Right forelimb (tissue), 1 donor: ENCODE measurements around the gene PPP2CA.
"Not testable (repeated sequence)": the region's sequence is repeated elsewhere in the genome, so short reads cannot be mapped to it uniquely, and the experiment has no call there.

Source experiments
- DNase-seq: peaks from one replicate; pipeline ENCODE4 v3.0.0-alpha.2; 2018

Gene PPP2CA

DNA sequence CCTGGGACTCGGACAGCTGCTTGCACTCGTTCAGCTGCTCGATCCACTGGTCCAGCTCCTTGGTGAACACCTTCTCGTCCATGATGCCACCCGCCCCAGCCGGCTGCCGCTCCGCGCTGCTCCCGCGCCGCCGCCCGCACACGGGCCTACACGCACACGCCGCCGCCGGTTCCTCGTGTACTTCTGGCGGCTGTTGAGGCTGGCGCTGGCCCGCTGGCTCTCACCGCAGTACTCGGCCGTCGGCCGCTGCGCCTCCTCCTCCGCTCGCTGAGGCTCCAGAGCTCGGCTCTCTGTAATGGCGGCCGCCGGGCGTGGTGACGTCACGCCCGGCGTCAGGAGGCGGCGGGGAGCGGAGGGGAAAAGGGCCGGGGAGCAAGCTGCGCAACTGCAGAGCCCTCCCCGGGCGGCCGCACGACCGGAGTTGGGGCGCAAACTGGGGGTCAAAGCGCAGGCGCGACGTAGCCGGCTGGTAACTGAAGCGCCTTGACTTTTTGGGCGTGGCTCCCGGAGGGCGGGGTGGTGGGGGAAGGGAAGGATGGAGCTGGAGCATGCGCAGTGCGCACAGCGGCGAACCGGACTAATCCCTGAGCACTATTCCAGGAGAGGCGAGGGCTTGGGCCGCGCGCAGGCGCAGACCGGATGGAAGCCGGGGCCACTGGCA, at the start of gene PPP2CA:
Gene PPP2CA, minus strand, starts transcription at position 294 of the 661 bp plus-strand sequence. Its CDS starts 212 bp downstream, at position 82.
- peak; percentile 100 for DNase-seq

GRCh38 chr5:134273642-134274395, 47.9 kb upstream of the PPP2CA start:
- no peak for DNase-seq

DNA sequence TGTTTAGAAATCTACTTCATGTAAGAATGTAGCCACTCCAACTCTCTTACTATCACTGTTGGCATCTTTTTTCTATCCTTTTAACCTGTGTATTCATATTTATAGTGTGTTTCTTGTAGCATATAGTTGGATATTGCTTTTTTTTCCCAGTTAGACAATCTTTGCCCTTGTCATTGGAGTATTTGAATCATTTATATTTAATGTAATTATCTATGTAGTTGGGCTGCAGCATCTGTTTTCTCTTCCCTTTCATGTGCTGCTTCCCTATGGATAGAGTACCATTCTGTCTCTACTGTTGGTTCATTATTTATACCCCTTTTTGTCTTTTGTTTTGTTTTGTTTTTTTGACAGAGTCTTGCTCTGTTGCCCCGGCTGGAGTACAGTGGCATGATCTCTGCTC, 45.2 kb upstream of the PPP2CA start:
- DNase-seq = no peak

DNA sequence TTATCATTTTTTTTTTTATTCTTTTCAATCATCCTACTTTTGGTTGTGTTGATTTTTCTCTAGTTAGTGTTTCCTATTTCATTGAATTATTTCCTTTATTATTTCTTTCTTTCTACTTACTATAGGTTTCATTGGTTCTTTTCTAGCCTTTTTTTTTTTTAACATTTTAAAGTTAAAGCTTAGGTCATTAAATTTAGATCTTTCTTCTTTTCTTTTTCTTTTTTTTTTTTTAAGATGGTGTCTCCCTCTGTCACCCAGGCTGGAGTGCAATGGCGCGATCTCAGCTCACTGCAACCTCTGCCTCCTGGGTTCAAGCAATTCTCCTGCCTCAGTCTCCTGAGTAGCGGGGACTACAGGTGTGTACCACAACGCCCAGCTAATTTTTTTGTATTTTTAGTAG, 43.0 kb upstream of the PPP2CA start:
- no peak for DNase-seq

GRCh38 chr5:134268019-134268601, 42.2 kb upstream of the PPP2CA start:
- no peak for DNase-seq

- DNase-seq = no peak
Measured at GRCh38 chr5:134267366-134268018, 41.6 kb upstream of the PPP2CA start.

DNA sequence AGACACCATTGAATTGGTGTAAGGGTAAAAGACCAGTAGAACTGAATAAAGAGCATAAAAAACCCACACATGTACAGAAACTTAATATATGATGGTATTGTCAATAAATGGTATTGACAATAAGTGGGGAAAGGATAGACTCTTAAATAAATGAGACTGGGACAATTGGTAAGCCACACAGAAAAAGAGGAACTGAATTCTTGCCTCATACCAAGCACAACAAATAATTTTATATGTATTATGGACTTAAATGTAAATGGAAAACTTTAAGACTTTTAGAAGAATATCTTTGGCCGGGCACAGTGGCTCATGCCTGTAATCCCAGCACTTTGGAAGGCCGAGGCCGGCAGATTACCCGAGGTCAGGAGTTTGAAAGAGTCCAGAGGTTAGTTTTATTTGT, 37.9 kb upstream of the PPP2CA start:
- no peak for DNase-seq

DNA sequence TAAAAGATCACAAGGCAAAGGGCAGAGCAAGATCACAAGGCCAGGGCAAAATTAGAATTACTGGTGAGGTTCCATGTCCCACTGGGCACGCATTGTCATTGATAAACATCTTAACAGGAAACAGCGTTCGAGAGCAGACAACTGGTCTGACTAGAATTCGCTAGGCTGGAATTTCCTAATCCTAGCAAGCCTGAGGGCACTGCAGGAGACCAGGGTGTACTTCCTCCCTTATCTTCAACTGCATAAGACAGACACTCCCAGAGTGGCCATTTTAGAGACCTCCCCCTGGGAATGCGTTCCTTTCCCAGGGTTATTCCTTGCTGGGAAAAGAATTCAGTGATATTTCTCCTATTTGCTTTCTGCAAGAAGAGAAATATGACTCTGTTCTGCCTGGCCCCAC, 36.8 kb upstream of the PPP2CA start:
- DNase-seq = not testable (repeated sequence)

DNA sequence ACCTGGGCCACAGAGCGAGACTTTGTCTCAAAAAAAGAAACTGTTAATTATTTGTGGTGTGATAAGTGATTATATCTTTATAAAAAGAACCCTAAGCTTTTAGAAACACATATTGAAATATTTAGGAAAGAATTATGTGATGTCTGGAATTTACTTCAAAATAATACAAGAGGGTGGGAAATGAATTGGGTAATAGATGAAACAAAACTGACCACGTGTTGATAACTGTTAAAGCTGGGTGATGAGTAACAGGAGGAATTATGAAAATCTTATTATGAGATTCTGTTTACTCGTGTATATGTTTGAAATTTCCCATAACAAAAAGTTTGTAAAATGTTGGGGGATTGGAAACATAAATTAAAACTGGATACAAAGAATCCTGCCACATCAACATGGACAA, 33.0 kb upstream of the PPP2CA start:
- no peak for DNase-seq

- no peak for DNase-seq
Measured at GRCh38 chr5:134257176-134257575, 31.3 kb upstream of the PPP2CA start.

DNA sequence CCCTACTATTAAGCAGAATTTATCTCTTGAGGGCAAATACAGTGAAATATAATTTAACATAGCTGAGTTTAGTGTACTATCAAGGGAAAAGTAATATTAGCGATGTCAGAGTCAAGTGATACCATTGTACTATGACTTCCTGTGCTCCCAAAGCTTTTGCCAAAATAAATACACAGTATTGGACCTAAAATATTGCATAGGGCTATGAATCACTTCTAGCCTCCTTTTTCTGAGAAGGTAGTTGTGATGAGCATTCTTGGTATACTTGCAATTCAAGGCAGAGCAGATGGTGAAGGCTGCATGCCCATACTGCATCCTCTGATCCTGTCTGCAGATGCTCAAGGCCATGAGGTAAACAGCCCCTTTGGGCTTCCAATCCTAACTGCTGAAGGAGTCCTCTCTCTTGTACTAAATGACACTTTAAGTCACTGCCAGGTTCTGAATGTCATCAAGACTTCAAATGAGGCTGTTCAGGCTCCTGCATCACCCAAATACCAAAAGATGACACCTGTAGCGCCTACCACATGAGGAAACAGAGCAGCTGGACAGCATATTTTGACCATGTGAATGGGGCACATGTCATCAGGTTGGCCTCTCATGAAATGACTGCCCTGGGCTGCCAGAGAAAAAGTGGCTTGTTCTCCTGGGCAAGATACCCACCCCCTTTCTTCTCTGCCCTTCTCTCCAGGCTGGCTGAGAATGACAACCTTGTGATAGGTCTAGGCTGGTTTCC, 29.7 kb upstream of the PPP2CA start:
- no peak for DNase-seq

DNA sequence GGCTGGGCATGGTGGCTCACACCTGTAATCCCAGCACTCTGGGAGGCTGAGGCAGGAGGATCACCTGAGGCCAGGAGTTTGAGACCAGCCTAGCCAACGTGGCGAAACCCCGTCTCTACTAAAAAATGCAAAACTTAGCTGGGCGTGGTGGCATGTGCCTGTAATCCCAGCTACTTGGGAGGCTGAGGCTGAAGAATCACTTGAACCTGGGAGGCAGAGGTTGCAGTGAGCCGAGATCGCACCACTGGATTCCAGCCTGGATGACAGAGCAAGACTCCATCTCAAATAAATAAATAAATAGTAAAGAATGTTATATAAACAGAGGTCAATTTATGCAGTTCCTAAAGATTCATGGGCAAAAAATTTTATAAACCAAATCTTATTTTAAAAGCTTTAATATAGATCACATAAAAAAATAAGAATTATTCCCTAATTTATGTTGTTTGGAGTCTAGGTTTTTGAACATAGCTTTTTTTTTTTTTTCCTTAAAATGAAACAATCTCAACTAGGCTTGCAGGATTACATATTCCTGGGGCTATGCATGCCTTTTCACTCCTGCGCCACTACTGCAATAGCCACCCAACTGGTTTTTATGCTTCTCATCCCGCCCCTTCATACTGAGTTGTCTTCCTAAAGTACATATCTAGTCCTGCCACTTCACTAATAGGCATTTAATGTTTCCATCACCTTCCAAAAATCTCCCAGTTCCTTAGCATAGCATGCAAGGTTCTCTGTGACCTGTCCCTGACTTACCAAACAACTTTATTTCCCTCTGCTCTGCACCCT, 27.7 kb upstream of the PPP2CA start:
- DNase-seq = not testable (repeated sequence)

GRCh38 chr5:134252671-134253070, 26.8 kb upstream of the PPP2CA start:
- no peak for DNase-seq

DNA sequence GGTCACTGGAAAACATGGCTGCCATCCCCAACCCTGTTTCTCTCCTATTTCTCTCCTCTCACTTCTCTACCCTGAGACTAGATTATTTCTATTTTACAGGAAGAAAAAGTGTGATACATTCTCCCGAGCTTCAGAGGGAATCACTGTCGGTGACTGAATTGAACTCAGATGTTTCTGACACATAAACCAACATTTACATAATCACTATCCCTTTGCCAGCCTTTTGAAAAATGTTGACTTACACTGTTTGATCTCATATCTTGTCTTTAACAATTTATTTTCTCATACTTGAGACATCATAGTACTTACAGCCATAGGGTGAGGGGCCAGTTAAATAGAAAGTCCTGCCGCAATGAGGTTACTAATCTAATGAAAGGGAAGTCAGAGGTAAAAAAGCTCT, 25.1 kb upstream of the PPP2CA start:
- no peak for DNase-seq

DNA sequence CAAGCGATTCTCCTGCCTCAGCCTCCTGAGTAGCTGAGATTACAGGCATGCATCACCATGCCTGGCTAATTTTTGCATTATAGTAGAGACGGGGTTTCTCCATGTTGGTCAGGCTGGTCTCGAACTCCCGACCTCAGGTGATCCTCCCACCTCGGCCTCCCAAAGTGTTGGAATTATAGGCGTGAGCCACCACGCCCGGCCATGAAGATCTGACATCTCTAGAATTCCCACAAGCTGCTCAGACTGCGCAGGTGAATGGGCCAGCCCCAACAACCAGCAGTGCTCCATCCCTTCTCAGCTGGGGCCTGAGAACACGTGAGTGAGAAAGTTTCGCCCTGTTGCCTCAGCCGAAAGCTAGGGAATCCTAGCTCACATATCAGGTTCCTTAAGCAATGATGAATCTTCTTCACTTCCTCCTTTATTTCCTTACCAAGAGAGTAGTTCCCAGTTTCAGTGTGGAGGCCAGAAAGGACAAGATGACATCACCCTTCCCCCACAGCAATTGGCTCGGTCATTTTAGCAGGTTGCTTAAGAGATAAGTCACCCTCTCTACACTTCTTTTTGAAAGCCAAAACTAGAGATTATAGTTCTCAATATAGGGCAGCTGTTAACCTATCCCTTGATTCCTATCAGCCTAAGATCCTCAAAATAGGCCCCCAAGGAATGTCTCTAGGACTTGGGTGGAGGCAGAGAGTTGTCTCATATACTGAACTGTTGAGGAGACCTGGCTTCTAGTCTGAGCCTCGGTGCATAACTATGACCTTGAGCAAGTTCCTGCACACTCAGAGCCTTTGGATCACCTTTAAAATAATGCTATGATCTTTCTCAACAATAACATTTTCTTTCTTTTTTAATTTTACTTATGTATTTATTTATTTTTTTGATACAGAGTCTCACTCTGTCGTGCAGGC, 23.9 kb upstream of the PPP2CA start:
- no peak for DNase-seq

DNA sequence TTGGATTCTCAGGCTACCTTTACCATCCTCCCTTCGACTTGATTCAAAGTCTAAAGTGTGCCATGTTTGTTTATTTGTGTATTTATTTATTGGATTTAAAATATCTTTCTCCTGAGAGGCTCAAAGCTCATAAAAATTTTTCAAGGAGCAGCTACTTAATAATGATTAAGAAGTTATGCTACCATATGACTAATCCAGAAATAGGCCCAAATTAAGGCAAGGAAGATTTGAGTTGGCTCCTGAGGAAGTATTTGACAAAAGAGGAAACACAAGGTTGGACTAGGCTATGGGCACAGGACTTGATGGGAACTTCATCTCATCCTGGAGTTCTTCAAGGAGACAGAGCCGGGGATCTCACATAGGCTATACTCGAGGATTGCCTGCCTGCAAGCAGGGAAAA, 22.4 kb upstream of the PPP2CA start:
- DNase-seq = no peak

- DNase-seq = no peak
Measured at GRCh38 chr5:134247428-134248224, 21.8 kb upstream of the PPP2CA start.

DNA sequence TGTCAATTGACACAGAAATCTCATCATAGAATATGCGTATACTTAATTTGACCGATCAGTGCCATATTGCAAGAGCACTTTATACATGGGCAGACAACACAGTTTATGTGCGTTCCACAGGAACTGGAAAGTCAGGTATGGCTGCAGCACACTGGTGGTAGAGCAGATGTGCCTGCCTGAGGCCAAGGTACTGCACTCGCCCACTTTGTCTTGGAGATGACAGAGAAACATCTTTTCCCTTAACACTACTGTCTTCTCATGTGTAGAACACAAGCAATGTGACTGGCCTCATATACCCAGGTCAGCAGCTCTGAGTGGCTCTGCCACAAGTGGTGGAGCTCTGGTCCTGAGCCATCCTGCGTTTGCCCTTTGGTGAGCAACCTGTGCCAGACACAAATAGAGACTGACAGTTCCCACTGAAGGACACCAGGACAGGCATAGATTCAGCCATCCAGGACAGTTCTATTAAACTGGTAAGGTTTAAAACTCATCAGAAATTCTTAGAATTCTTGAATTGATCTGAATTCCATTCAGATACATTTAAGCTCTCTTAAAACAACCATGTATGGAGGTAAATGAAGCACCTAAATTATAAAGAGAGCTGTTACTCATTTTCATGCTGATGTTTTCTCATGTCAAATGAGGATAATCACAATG, 21.0 kb upstream of the PPP2CA start:
- no peak for DNase-seq

DNA sequence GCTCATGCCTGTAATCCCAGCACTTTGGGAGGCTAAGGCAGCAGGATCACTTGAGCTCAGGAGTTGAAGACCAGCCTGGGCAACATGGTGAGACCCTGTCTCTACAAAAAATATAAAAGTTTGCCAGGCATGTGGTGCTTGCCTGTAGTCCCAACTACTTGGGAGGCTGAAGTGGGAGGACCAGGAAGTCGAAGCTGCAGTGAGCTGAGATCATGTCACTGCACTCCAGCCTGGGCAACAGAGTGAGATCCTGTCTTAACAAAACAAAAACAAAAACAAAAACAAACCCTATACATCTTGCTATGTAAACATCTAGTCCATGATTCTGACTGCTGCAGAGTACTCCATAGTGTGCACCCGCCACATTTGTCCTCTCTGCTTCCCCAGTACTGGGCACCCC, 19.8 kb upstream of the PPP2CA start:
- no peak for DNase-seq
